Measurements from ENCODE around the gene NHSL2.

Gene NHSL2

DNA sequence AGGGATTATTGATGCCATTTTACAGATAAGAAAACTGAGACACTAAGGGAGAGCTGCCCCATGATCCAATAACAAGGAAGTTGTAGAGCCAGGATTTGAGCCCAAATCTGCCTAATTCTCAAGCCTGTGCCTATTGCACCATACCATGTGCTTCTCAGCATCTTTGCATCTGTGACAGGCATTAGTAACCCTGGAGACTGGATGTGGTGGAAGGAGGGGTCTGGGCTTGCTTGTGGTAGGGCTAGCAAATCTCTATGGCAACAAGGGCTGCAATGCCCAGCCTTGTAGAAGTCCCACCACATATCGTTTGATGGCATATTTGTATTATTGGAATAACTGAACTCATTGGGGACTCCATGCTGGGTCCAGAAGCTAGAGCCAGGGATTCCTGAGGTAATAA is 163.0 kb downstream of the NHSL2 start:
- TF ChIP-seq, protein P1, sequence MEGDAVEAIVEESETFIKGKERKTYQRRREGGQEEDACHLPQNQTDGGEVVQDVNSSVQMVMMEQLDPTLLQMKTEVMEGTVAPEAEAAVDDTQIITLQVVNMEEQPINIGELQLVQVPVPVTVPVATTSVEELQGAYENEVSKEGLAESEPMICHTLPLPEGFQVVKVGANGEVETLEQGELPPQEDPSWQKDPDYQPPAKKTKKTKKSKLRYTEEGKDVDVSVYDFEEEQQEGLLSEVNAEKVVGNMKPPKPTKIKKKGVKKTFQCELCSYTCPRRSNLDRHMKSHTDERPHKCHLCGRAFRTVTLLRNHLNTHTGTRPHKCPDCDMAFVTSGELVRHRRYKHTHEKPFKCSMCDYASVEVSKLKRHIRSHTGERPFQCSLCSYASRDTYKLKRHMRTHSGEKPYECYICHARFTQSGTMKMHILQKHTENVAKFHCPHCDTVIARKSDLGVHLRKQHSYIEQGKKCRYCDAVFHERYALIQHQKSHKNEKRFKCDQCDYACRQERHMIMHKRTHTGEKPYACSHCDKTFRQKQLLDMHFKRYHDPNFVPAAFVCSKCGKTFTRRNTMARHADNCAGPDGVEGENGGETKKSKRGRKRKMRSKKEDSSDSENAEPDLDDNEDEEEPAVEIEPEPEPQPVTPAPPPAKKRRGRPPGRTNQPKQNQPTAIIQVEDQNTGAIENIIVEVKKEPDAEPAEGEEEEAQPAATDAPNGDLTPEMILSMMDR (IDR thresholded peaks at IDR 0.05; ENCODE audit: borderline replicate concordance, extremely low read depth, low read length, poor library complexity, severe bottlenecking) = no peak
- TF ChIP-seq EZH2 (IDR thresholded peaks at IDR 0.05; ENCODE audit: borderline replicate concordance, low read depth, low read length, severe bottlenecking) = no peak
- Histone ChIP-seq H3K27ac (ENCODE audit: low read length) (no peak overlapping the region), H3K79me2 (ENCODE audit: insufficient read depth, low read length) (no peaks in the 10 kb centered on the region), H3K4me2 (ENCODE audit: insufficient read depth, low read length) (no peak overlapping the region), H3K4me3 (ENCODE audit: low read depth in 1 of 2, low read length in 2 of 2) (no peak overlapping the region), H2AFZ (ENCODE audit: low read depth, low read length) (no peak overlapping the region), H3K36me3 (ENCODE audit: insufficient read depth, low read length) (no peaks in the 10 kb centered on the region), H3K9ac (ENCODE audit: low read depth, low read length) (no peak overlapping the region), H3K27me3 (ENCODE audit: insufficient read depth, low read length, poor library complexity) (no peaks in the 10 kb centered on the region), H3K4me1 (ENCODE audit: insufficient read depth, low read length) (no peaks in the 10 kb centered on the region), H3K9me3 (ENCODE audit: insufficient read depth, low read length, severe bottlenecking) (no peaks in the 10 kb centered on the region), H4K20me1 (ENCODE audit: insufficient read depth, low read length) (no peaks in the 10 kb centered on the region)
- DNase-seq (no peak), ATAC-seq (ENCODE audit: insufficient read depth, low read depth) (no peak)

DNA sequence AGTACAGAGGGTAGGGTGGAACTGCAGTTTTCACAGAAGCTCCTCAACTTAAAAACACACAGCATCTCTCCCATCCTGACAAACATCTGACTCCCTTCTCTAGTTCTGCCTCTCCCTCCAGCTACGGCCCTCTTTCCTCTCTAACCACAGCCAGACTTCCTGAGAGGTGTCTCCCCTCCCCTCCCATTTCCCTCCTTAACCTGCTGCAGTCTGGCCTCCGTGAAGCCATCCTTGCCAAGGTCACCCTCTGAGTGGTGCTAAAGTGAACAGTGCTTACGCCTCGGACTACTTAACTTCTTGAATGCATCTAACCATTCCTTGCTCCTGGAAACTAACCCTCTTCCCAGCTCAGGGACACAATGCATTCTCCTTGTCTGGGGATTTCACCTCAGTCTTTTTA is 167.8 kb downstream of the NHSL2 start:
- no peaks in the 10 kb centered on the region for H3K9me3 ChIP-seq (ENCODE audit: insufficient read depth, low read length, severe bottlenecking)

DNA sequence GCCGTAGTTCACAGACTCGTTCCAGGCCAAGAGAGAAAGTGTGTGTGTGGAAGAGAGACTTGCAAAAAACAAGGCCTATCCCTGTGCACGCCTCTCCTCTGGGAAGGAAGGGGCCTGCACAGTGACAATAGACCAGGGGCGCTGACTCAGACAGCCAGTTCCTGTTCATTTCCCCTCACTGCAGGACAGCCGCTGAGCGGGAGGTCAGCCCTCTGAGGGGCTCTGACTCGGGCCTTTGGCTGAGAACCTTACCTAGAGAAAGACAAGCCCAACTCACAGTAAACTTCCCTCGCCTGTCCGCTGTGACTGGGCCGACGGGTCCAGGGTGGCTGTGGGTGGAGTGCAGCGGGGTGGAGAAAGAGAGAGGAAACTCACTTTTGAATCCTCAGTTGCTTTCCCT is 169.0 kb downstream of the NHSL2 start:
- H3K9ac ChIP-seq (ENCODE audit: low read depth, low read length) = no peak overlapping the region
- H3K79me2 ChIP-seq (ENCODE audit: insufficient read depth, low read length) = no peaks in the 10 kb centered on the region
- DNase-seq (no peak), ATAC-seq (ENCODE audit: insufficient read depth, low read depth) (no peak)
- no peaks in the 10 kb centered on the region for H3K4me1 ChIP-seq (ENCODE audit: insufficient read depth, low read length)
- H4K20me1 ChIP-seq (ENCODE audit: insufficient read depth, low read length) = no peaks in the 10 kb centered on the region
- H3K36me3 ChIP-seq (ENCODE audit: insufficient read depth, low read length) = no peaks in the 10 kb centered on the region
- TF ChIP-seq, protein P1 (IDR thresholded peaks at IDR 0.05; ENCODE audit: borderline replicate concordance, extremely low read depth, low read length, poor library complexity, severe bottlenecking) = no peak
- TF ChIP-seq EZH2 (IDR thresholded peaks at IDR 0.05; ENCODE audit: borderline replicate concordance, low read depth, low read length, severe bottlenecking) = no peak
- H2AFZ ChIP-seq (ENCODE audit: low read depth, low read length) = no peak overlapping the region
- no peak overlapping the region for H3K4me3 ChIP-seq (ENCODE audit: low read depth in 1 of 2, low read length in 2 of 2)
- H3K4me2 ChIP-seq (ENCODE audit: insufficient read depth, low read length) = no peak overlapping the region
- H3K27ac ChIP-seq (ENCODE audit: low read length) = no peak overlapping the region
- H3K9me3 ChIP-seq (ENCODE audit: insufficient read depth, low read length, severe bottlenecking) = no peaks in the 10 kb centered on the region
- no peaks in the 10 kb centered on the region for H3K27me3 ChIP-seq (ENCODE audit: insufficient read depth, low read length, poor library complexity)

More for the DNA sequence above, 167.8 kb downstream of the NHSL2 start:
- H3K79me2 ChIP-seq (ENCODE audit: insufficient read depth, low read length) = no peaks in the 10 kb centered on the region
- H4K20me1 ChIP-seq (ENCODE audit: insufficient read depth, low read length) = no peaks in the 10 kb centered on the region
- DNase-seq (no peak), ATAC-seq (ENCODE audit: insufficient read depth, low read depth) (no peak)
- H3K36me3 ChIP-seq (ENCODE audit: insufficient read depth, low read length) = no peaks in the 10 kb centered on the region
- H2AFZ ChIP-seq (ENCODE audit: low read depth, low read length) = no peak overlapping the region
- TF ChIP-seq EZH2 (IDR thresholded peaks at IDR 0.05; ENCODE audit: borderline replicate concordance, low read depth, low read length, severe bottlenecking) = no peak
- TF ChIP-seq, protein P1 (IDR thresholded peaks at IDR 0.05; ENCODE audit: borderline replicate concordance, extremely low read depth, low read length, poor library complexity, severe bottlenecking) = no peak
- H3K4me2 ChIP-seq (ENCODE audit: insufficient read depth, low read length) = no peak overlapping the region
- no peak overlapping the region for H3K9ac ChIP-seq (ENCODE audit: low read depth, low read length)
- H3K27me3 ChIP-seq (ENCODE audit: insufficient read depth, low read length, poor library complexity) = no peaks in the 10 kb centered on the region
- H3K4me1 ChIP-seq (ENCODE audit: insufficient read depth, low read length) = no peaks in the 10 kb centered on the region
- no peak overlapping the region for H3K27ac ChIP-seq (ENCODE audit: low read length)
- H3K4me3 ChIP-seq (ENCODE audit: low read depth in 1 of 2, low read length in 2 of 2) = no peak overlapping the region

DNA sequence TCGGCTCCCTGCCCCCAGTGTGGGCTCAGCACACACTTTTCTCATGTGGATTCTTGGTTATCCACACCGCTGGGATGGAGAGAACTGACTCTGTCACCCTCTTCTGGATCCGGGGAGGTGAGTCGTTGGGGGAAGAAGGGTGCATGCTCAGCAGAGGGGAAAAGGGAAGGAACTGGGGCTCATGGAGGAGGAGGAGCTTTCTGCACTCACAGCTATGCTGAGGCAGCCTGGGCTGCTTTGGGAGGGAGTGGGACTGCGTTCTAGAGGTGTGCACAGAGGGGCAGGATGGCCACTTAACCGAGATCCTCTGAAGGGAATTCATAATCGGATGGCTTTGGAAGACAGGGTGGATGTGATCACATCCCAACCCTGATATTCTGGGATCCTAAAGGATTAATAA is 169.5 kb downstream of the NHSL2 start:
- DNase-seq (no peak), ATAC-seq (ENCODE audit: insufficient read depth, low read depth) (no peak)
- Histone ChIP-seq H2AFZ (ENCODE audit: low read depth, low read length) (no peak overlapping the region), H3K9ac (ENCODE audit: low read depth, low read length) (no peak overlapping the region), H3K9me3 (ENCODE audit: insufficient read depth, low read length, severe bottlenecking) (no peaks in the 10 kb centered on the region), H3K79me2 (ENCODE audit: insufficient read depth, low read length) (no peaks in the 10 kb centered on the region), H3K27ac (ENCODE audit: low read length) (no peak overlapping the region), H4K20me1 (ENCODE audit: insufficient read depth, low read length) (no peaks in the 10 kb centered on the region), H3K36me3 (ENCODE audit: insufficient read depth, low read length) (no peaks in the 10 kb centered on the region), H3K4me2 (ENCODE audit: insufficient read depth, low read length) (no peak overlapping the region), H3K27me3 (ENCODE audit: insufficient read depth, low read length, poor library complexity) (no peaks in the 10 kb centered on the region), H3K4me3 (ENCODE audit: low read depth in 1 of 2, low read length in 2 of 2) (no peak overlapping the region), H3K4me1 (ENCODE audit: insufficient read depth, low read length) (no peaks in the 10 kb centered on the region)
- TF ChIP-seq EZH2 (IDR thresholded peaks at IDR 0.05; ENCODE audit: borderline replicate concordance, low read depth, low read length, severe bottlenecking) = no peak
- TF ChIP-seq, protein P1 (IDR thresholded peaks at IDR 0.05; ENCODE audit: borderline replicate concordance, extremely low read depth, low read length, poor library complexity, severe bottlenecking) = no peak

Measured in DND-41 (cell line).